EH (cell line): ENCODE measurements around the gene ZIC4.

Source experiments
- DNase-seq: peaks from one replicate; pipeline ENCODE4 v3.0.0-alpha.2; 2015; ENCODE audit warnings: low read depth

Gene ZIC4

DNA sequence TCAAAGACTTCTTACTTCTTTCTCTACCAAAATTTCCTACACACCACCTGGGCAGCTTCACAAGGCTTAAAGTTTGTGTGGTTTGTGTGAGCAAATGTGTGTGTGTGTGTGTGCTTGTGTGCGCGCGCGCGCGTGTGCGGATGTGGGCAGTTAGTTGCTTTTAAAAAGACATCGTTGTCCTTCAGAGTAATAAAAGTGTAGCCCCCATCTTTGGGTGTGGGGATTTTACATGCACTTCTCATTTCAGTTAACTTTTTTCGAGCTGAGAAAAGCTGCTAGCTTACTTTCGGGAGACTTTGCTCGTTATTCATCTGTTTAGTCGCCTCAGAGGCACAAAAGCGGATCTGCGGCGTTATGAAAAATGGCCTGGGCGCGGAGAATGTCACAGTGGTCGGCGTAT lies 36.0 kb downstream of the ZIC4 start:
- DNase-seq = no peak

DNA sequence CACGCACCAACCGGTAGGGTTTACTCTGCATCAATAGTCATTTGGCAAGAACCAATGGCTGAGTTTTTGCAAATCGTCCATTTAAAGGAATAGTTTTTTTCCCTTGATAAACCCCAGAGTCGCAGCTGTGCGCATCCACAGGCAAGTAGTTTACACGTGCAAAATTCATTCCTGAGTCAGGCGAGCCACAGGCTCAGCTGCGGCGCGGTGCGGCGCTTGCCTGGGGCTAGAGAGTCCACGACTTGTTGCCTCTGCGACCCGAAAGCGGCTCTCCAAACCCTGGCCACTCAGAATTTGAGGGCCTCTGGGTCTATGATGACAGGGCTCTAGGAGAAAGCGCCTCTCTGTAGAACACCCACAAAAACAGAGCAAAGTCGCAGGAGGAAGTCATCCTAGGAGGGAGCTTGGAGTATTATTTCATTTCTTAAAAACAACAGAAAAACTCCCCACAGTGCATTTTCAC lies 36.7 kb downstream of the ZIC4 start:
- no peak for DNase-seq

DNA sequence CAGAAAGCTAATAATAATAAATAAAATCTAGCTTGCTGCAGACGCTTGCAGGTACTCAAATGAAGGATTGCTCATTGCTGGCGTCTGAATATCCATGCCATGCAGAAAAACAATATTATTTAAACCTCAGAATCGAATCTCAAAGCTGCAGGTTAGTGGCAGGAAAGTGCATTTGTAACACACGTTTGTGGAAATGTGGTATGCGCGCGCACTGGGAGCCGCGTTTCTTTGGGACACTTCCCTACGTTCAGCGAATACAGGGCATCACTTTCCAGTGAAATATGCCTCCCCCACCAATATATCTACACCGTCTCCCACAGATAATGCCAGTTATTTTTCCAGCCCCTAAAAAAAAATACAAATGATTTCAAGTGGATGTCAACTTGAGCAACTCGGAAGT lies 37.1 kb downstream of the ZIC4 start:
- DNase-seq = no peak

DNA sequence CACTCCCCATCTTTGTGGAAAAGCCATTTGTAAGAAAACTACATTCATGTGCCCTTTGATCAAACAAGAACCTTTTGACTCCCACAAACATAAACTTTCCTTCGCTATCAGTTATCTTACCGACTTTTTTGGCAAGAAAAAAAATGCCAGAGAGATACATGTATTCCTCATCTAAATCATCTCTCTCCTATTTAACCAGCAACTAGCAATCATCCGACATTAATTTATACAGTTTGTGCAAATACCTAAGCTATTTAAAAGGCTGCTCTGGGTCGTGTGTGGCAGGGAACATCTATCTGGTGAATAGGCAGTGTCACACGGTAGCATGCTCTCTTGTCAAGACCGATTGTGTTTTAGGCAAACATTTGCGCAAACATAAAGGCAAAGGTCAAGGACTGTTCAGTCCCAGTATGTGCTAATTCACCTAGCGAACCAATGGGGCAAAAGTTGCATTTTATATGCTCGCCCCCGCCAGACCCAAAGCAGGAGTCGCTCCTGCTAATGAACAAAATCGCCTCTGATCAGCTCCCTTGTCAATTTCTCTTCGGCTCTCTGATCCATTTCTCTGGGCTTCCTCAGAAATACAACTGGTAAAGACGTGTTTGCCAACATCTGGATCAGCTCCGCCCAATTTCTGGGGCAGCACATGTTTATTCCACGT lies 37.7 kb downstream of the ZIC4 start:
- no peak for DNase-seq

DNA sequence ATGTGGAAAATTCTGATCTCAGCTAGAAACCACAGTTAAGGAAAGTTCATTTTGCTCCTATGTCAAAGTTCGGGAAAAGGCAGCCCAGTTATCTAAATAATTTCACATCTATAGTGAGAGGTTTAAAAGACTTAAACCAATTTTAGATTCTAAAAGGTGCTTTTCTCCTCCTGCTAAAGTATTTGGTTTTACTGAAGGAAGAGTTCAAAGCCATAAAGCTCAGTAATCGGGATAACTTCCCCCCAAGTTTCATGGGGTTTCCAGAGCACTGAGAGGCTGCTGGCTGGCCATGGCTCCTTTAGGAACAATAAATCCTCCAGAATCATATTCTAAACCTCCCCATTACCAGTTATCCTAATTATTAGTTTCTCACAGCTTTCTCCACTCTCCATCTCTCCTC lies 38.2 kb downstream of the ZIC4 start:
- DNase-seq = no peak

DNA sequence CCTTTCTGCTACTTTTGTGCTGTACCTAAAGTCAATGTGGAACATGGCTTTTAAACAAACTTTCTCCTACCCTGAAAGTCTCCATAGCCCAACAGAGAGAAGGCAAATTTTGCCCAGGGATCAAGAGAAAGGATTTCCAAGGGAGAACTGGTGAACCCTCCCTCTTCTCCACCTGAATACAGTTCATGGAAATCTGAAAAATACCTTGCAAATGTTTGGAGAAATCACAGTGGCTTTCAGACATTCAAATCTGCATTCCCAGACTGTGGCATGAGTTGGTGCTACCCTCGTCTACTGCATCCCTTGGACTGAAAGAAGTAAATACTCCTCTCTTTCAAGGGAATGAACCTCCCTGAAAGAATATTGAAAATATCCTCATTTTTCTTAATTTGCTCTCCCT lies 38.7 kb downstream of the ZIC4 start:
- DNase-seq = no peak

DNA sequence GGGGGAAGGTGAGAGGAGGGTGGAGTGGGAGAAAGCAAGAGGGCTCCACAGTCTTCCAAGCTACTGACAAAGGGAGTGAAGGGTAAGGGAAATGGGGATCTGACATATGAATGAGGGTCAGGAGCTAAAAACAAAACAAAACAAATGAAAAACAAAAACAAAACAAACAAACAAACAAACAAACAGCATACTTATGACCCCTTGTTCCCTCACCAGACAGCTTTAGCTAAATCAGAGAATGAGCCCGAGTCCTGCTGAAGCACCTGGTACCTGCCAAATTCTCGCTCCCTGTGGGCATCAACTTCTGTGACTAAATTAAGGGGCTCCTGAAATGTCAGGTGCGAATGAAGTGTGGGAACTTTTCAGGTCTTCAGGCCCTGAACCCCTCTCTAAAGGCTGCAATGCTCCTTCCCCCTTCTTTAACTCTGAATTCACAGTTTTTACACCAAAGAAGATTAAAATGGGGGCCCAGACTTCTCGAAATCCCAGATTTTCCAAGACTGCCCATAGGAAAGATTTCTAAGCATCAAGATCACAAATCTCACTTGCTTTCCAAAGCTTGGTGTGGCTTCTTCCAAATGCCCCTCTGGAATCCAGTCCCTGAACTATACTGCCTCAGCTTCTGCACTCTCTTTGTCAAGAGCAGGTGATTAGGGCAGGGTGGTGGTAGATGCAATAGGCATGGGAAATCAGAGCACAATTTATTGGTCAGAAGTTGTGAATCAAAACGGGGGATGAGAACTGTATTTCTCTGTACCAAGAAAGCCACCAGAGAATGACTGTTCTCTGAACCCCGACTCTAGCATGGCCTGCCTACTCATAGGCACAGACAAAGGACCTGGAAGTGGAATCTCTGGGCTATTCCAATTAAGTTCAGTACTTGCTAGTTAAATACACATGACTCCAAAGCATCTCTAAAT lies 40.9 kb downstream of the ZIC4 start:
- no peak for DNase-seq

DNA sequence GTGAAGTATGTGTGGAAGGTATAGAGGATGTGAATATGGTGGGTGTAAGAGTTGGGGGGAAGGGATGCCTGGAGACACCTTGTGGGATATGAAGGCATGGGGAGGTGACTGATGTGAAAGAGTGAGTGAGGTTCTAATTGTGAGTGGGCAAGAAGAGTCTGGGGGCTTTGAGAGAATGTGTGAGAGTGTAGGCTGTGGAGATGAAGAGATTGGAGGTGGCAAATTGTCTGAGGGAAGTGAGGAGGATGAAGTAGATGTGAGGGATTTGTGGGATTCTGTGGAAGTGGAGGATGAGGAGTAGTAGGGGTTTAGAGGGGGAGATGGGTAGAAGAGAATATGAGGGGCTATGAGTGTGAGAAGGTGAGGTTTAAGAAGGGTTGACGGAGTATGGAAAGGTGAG lies 41.6 kb downstream of the ZIC4 start:
- no peak for DNase-seq

DNA sequence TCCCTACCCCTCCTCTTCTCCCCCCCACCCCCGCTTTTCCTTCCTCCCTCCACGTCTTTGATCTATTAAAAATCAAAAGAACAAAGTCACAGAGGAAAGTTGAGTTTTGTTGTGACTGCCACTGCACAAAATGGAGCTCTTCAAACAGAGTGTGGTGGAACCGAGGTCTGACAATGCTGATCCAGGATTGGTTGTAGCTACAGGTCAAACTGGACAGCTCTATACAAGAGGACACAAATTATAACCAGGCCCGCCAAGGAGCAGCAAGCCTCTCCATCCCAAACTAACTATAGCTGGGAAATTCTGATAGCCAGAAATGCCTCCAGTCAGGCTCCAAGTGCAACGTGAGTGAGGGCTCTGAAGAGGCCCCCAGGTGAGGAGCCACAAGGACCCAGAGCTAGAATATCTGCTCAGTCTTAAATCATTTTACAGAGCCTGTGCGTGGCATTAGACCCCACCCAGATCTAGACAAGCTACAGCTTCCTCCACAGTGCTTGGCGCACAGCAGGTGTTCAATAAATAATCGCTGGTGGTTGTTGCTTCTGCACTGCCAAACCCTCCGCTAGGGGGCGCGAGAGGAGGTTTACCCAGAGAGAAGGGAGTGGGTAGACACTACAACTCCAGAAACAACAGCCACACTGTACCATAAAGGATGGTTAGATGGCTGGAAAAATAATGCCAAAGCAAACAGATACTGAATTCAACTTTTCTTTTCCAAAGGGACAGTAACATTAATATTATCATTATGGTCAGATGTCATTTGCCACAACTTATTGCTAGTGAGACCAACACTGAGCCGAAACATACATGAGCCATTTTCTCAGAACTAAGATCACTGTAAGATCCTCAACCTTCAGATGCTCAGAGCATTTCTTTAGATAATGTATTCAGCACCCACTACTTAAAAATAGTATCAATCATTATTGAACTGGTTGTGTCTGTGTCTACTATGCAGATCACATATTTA lies 44.6 kb downstream of the ZIC4 start:
- DNase-seq = peak; percentile 42

DNA sequence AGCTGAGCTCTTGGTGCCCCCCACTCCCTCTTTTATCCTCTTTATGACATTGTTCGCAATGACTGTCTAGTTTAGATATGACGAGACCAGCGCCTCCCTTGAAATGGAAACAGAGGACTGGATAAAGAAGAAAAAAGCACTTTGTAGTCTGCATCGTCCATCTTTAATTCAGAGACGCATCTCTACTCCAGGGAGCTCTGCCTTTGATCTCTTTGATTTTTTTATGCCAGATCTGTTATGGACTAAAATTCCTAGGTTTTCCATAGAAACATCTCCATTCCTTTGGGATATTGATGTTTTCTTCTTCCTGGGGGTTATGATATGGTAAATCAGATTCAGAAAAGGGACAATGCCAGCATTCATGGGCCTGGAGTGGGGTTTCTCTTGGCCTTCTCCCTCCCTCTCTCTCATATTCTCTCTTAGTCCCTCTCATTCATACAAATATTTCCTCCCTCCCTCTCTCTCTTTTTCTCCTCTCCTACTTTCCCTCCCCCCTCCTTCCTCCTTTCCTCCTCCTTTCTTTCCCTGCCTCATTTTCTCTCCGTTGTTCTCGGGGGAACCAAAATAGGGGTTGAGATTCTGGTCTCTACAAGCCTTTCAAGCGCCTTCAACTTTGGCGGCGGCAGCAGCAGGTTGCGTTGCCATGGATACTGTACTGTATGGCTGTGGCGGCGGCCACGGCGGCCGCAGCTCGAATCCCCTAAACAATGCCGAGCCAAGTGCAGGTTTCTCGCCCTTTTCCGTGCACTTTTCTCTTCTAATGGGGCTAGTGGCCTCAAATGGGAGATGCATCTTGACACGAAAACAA lies 45.5 kb downstream of the ZIC4 start:
- peak; percentile 31 for DNase-seq

DNA sequence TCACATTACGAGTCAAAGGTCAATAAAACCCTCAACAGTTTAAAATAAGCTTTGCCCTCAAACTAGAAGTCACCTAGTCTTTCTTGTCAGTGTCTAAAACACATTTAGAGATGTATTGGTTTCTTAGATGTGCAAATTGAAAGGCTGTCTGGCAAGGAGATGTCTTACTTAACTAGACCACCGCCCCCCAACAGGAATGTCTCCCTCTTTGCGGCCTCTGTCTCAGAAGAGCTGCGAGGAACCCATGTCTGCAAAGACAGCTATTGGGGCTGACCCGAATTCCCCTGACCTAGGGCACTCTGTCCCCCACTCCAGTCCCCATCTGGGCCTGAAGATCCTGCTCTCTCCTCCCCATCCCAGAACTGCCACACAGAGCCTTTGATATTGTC lies 46.3 kb downstream of the ZIC4 start:
- no peak for DNase-seq

DNA sequence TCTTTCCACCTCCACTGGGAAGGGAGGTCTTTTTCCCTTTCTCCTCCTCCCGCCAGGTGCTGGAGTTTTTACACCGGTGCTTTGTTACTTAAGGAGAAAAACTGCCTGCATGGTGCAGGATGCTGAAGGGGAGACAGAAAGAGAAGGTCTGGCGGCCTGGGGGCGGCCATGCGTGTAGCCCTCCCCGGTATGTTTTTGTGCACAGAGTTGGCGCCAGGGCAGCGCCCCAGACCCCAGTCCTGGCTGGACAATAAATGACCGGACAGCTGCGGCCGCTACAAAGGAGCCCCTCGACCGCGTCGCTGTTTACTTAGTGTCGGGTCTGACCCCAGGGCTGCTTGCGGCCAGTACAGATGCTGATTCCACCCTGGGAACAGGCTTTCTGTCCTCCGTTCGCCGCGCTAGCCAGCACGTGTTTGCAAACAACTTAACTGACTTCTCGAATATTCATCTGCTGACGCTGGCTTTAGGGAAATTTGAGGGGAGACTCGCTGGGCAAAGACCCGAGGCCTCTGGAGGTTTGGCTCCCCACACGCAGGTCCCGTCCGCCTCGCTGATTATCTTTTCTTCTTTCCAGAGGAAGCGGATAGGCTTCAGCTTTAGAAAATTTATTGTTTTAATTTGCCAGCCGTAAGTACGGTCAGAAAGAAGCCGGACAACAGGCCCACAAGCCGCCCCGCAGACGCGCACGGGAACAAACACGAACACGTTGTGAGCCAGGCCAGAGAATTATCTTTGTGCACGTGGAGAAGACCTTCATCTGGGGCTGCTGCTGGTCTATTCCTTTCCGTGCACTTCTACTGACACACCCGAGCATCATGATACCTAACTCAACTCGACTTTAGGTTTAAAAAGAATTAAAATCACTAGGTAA lies 46.9 kb downstream of the ZIC4 start:
- DNase-seq = no peak

DNA sequence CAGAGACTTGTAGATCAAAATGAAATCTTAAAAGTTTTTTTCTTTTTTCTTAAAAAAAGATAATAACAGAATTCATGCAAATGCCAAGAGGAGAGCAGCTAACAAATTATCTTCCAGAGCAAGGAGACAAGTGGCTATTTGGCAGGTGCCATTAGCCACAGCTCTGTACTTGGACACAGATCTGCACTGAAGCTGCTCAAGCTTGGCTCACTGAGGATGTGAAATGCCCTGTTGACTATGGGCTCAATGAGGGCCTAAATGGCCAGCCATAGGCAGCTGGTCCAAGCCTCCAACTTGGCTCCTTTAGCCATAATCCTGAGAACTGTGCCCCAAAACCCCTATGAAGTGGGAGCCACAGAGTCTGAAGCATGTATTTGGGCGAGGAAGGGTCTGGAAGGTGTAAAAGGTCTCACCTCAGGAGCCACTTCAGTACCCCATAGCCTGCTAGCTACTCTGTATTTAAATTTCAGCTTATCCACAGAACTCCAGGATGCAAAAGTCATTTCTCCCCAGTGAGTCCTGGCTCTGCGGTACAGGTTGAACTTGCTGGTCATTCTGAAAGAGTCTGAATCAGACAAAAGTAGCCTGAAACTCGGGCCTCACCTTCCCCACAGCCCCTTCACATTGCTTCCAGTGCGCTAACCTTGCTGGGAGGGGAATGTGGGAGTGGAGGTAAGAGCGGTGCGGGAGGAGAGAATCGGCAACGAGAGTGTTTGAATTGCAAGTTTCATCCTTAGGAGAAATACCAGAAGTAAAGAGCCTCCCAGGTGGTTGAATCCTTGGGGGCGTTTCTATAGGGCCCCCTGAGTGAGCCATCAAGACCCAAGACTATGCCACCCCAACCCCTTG lies 48.0 kb downstream of the ZIC4 start:
- DNase-seq = no peak

DNA sequence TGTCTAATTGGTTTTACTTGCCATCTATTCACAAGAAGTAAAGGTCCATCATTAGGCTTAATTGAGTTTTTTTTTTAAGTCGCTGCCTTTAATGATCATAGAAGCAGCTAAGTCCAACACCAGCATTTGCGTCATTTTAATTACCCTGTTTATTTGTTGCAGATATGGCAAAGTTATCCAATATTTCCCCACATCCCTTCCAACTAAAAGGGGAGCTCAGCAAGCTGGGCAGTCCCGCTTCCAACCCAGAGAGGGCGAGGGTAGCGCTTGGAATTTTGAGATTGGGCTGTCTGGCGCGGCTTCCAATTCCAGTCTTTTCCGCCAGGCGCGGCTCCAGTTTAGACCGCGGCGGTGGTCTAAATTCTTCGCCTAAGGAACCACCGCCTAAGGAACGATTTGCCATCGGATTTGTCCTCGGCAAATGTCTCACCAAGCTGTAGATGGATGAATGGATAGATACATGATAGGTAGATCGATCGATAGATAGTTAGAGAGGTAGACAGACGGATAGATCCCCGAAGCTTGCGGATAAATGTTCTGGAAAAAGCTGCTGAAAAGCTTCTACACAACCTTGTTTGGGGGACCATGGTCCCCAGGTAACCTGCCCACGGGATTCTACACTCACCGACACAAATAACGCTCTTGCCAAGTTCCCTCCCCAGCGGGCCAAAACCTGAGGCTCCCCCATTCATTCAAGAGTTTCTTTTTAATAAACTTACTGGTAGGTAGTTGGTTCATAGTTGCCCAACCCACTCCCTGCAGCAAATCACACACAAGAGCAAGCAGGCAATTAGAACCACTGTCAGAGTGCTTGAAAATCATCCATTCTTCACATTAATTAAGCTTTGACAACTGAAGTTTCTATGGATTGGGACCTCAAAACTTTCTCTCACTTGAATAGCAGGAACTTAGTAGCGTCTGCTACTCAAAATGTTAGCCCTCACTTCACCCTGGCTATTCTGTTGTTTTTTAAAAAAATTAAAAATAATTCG lies 49.1 kb downstream of the ZIC4 start:
- no peak for DNase-seq

DNA sequence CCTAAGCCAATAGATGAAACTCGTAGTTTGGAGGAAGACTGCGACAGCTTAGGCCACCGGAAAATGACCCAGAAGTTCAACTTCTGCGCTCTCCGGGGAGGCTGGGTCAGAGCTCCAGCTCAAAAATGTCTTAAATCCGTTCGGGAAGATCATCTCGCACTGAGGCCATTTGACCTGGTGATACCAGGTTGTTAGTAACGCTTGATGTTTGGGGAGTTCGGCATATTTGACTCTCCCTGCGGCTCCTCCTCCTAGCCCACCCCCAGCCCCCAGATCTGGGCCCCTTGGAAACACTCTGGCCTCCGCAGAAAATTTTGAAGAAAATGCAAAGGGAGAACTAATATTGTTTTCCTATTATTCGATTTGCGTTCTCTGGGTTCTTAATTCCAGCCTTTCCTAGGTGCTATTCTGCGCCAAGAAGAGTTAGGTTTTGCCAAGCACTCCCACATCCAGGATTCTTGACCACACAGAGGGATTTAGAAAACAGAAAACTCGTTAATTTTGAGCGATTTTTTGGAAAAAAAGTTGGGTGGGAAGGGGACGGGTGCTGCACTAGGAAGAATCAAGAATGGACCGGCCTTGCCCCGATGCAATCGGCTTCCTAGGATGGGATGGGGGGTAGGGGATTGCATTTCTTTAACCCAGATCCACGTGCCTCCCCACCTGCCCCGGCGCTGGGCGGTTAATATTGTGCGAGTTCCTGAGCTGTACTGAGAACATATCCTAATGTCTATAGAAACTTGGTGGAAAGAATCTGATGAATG lies 50.0 kb downstream of the ZIC4 start:
- no peak for DNase-seq

DNA sequence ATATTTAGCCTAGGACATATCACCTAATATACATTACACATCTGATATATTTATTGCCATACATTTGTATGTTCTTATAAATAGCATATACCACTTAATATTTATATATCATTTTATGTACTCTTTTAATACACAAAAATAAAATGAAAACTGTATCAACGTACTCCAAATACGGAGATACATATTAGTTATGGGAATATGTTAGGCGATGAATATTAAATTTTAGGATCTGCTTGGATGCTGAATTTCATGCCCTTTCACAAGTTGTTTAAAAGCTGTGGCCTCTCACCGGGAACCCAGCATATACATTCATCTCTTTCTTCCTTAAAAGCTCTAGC lies 50.6 kb downstream of the ZIC4 start:
- DNase-seq = no peak

DNA sequence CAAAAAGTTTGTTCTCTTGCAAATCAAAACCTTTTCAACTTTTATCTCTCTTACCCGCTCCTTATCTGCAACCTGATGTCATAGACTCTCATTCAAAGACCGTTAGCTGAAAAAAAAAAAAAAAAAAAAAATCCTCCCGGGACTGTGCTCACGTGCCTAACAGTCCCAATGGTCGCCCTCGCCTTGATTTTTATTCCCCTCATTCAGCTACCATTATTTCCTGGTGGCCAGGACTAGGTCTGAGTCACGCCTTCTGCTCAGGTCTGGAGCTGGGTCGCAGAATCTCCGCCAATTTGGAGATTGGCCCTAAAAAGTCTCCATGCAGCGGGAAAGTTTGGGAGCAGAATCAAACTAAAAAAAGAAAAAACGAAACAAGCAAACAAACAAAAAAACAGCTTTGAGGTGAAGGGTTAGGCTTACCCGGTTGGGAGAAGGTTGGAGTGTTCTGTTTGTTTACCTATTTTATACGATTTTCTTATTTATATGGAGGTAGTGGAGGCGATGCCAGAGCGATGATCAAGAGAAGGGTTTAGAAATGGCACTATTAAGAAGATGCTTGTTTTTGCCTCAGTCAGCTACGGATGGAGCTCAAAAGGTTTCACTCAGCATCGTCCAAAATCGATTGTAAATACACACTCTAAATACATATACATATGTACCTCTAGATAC lies 51.1 kb downstream of the ZIC4 start:
- no peak for DNase-seq
